A673 (cell line): Measurements from ENCODE around the gene ALDH1B1. TPM values are rescaled to one million over a fixed set of nuclear protein-coding genes. Genes with fewer than 3 reads are reported as not detected.
"Not testable (repeated sequence)": the region's sequence is repeated elsewhere in the genome, so short reads cannot be mapped to it uniquely, and the experiment has no call there.

Experiments used
- BruUV-seq: library from RNA; stranded (reverse); fragments of 400-500 nt; replicated peaks from 2 replicates; lab custom pipeline; 2021; lab: Mats Ljungman, UMichigan
- CTCF ChIA-PET: fragments of 300-600 bp; sonication (Branson Sonifier 250); formaldehyde crosslinking; loops from one replicate; lab custom pipeline; 2022; ENCODE audit warnings: antibody characterized with exemption; lab: Charles Lee
- POLR2A ChIA-PET: fragments of 300-600 bp; sonication (Branson Sonifier 250); formaldehyde crosslinking; loops from one replicate; lab custom pipeline; 2022; ENCODE audit warnings: antibody characterized with exemption; ENCODE audit not compliant: low non-redundant PET; lab: Charles Lee
- DNase-seq: peaks from one replicate; pipeline ENCODE4 v3.0.0-alpha.2; 2015; ENCODE audit warnings: low spot score
- H3K27ac ChIP-seq: fragments of 200-600 bp; sonication (generic); 2 replicates; pipeline ENCODE4 v1.5.1; 2016; ENCODE audit warnings: mixed run types, low read depth, mild to moderate bottlenecking, mixed read lengths, antibody characterized with exemption, low read length; ENCODE audit not compliant: poor library complexity, severe bottlenecking
- H3K27me3 ChIP-seq: fragments of 200-600 bp; sonication (generic); replicated peaks from 2 replicates; pipeline ENCODE4 v1.6.1; 2017; ENCODE audit warnings: mixed run types, low read depth, mild to moderate bottlenecking, mixed read lengths, antibody characterized with exemption, low read length; ENCODE audit not compliant: insufficient read depth, poor library complexity
- H3K36me3 ChIP-seq: fragments of 200-600 bp; sonication (generic); 2 replicates; pipeline ENCODE4 v1.6.1; 2016; ENCODE audit warnings: mixed run types, mild to moderate bottlenecking, mixed read lengths, antibody characterized with exemption, low read length; ENCODE audit not compliant: insufficient read depth, poor library complexity, severe bottlenecking
- H3K4me1 ChIP-seq: fragments of 200-600 bp; sonication (generic); 2 replicates; pipeline ENCODE4 v1.6.1; 2017; ENCODE audit warnings: mixed run types, mild to moderate bottlenecking, mixed read lengths, antibody characterized with exemption, low read length; ENCODE audit not compliant: insufficient read depth, poor library complexity, severe bottlenecking
- H3K4me3 ChIP-seq: fragments of 200-600 bp; sonication (generic); 2 replicates; pipeline ENCODE4 v1.5.1; 2016; ENCODE audit warnings: low read depth, mixed run types, mild to moderate bottlenecking, mixed read lengths, low read length; ENCODE audit not compliant: poor library complexity, severe bottlenecking
- H3K9me3 ChIP-seq: fragments of 200-600 bp; sonication (generic); 2 replicates; pipeline ENCODE4 v1.6.1; 2016; ENCODE audit warnings: mixed run types, low read depth, mild to moderate bottlenecking, mixed read lengths, antibody characterized with exemption, low read length; ENCODE audit not compliant: poor library complexity, severe bottlenecking
- EZH2 ChIP-seq: fragments of 200-600 bp; sonication (generic); IDR thresholded peaks from 2 replicates; pipeline ENCODE4 v1.6.1; 2017; ENCODE audit warnings: borderline replicate concordance, low read depth, mild to moderate bottlenecking, mixed read lengths, antibody characterized with exemption, low read length; ENCODE audit not compliant: poor library complexity, severe bottlenecking
- intact Hi-C: fragments of 100-400 bp; cut with micrococcal nuclease; formaldehyde crosslinking; loops from one replicate; pipeline ENCODE4 v1.10.0; 2022; ENCODE audit not compliant: unreplicated experiment
- total RNA-seq: library from RNA; stranded (reverse); gene quantifications from 2 replicates; pipeline ENCODE4 v1.2.3, GENCODE V29; 2021
- TF ChIP-seq, protein P1 (sequence below): fragments of 300-800, 200-600 bp; sonication (generic); conservative IDR thresholded peaks from 2 replicates; pipeline ENCODE4 v1.5.1; 2017; ENCODE audit warnings: low read depth, mild to moderate bottlenecking, antibody characterized with exemption, low read length, moderate library complexity, mixed read lengths

Gene ALDH1B1
- total RNA-seq, 1 experiment from 2014 or later: 29.0 TPM

DNA sequence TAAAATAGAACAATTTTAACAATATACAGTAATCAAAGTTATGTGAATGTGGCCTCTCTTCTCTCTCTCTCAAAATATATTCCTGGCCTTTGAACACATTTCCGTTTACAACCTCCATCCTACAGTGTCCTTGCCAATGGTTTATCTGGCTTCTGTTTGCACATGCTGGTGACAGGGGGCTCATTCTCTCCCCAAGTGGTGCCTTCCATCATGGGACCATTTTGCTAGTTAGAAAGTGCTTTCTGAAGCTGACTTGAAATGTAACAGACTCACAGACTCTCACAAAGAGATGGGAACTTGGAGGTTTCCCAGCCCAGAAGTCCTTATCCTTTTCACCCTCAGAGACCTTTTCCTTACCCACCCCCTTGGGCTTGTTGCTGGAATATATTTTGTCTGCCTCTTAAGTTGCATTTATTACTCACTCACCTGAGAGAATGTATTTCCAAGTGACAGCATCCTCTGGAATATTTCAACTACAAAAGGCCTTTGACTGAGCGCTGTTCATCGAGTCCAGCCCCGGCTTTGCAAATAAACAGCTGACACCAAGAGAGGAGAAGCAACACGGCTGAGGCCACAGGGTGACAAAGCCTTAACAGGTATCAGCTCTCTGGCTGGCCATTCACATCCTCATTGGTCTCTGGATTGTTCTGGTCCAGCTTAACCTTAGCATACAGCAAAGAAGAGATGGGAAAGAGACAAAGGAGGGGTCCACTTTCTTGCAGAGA lies 17.5 kb upstream of the ALDH1B1 start:
- Histone ChIP-seq H3K27me3 (no peaks in the 10 kb centered on the region), H3K9me3 (no peaks in the 10 kb centered on the region), H3K4me3 (no peak overlapping the region), H3K4me1 (no peaks in the 10 kb centered on the region), H3K36me3 (no peaks in the 10 kb centered on the region), H3K27ac (no peak overlapping the region)
- no peak for DNase-seq
- TF ChIP-seq, protein P1, sequence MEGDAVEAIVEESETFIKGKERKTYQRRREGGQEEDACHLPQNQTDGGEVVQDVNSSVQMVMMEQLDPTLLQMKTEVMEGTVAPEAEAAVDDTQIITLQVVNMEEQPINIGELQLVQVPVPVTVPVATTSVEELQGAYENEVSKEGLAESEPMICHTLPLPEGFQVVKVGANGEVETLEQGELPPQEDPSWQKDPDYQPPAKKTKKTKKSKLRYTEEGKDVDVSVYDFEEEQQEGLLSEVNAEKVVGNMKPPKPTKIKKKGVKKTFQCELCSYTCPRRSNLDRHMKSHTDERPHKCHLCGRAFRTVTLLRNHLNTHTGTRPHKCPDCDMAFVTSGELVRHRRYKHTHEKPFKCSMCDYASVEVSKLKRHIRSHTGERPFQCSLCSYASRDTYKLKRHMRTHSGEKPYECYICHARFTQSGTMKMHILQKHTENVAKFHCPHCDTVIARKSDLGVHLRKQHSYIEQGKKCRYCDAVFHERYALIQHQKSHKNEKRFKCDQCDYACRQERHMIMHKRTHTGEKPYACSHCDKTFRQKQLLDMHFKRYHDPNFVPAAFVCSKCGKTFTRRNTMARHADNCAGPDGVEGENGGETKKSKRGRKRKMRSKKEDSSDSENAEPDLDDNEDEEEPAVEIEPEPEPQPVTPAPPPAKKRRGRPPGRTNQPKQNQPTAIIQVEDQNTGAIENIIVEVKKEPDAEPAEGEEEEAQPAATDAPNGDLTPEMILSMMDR: no peak
- TF ChIP-seq EZH2: no peak
- ChIA-PET POLR2A (no interaction called here), CTCF (no interaction called here)
- intact Hi-C loops: no loop called here
- no TSS peak for BruUV-seq

DNA sequence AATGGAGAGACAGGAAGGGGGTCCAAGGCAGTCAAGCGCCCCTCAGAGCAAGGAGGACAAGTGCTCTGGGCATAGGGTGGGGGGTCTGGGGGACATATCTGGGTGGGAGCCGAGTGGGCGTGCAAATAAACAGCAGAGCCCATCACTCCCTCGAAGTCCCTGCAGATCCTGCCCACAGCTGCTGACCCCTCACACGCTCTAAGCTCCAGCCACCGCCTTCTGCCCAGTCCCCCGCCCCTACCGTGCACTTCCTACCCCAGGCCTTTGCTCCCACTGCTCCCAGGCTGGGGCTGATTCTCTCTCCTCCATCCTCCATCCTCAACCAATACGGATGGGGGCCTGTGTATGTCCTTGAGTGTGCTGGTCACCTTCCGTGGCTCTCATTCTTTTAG lies 16.9 kb upstream of the ALDH1B1 start:
- no peak for DNase-seq
- Histone ChIP-seq H3K4me3 (no peak overlapping the region), H3K36me3 (no peaks in the 10 kb centered on the region), H3K27ac (no peak overlapping the region), H3K4me1 (no peaks in the 10 kb centered on the region), H3K9me3 (no peaks in the 10 kb centered on the region), H3K27me3 (no peaks in the 10 kb centered on the region)
- TF ChIP-seq, protein P1: no peak
- TF ChIP-seq EZH2: no peak
- BruUV-seq: no TSS peak
- ChIA-PET POLR2A (no interaction called here), CTCF (no interaction called here)
- intact Hi-C loops: no loop called here

DNA sequence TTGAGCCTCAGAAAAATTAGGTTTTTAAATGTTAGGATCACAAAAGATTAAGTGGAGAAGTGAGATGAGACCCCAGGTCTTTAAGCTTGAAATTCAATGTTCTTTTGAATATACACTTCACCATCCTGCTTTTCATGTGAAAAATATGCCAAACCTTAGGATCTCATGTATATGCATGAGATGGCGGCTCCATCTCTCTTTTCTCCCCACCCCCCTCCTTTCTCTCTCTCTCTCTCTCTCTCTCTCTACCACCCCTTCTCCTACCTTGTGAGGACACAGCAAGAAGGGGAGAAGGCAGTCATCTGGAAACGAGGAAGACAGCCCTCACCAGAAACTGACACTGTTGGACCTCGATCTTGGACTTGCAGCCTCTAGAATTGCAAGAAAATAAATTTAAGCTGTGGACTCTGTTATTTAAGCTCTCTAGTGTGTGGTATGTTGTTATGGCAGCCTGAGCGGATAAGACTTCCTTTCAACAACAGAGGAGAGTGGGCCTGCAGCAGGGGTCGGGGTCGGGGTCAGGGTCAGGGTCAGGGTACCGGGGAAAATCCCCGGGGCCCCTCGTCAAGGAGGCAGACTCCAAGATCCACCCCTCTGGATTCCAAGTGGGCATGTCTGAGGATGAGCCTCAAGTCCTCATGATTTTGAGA lies 16.4 kb upstream of the ALDH1B1 start:
- DNase-seq: no peak
- H3K4me1 ChIP-seq: no peaks in the 10 kb centered on the region
- no peaks in the 10 kb centered on the region for H3K27me3 ChIP-seq
- no peak overlapping the region for H3K27ac ChIP-seq
- no peak for TF ChIP-seq EZH2
- TF ChIP-seq, protein P1: no peak
- H3K36me3 ChIP-seq: no peaks in the 10 kb centered on the region
- H3K4me3 ChIP-seq: no peak overlapping the region
- ChIA-PET POLR2A (no interaction called here), CTCF (no interaction called here)
- intact Hi-C loops: no loop called here
- no peaks in the 10 kb centered on the region for H3K9me3 ChIP-seq
- BruUV-seq: no TSS peak

DNA sequence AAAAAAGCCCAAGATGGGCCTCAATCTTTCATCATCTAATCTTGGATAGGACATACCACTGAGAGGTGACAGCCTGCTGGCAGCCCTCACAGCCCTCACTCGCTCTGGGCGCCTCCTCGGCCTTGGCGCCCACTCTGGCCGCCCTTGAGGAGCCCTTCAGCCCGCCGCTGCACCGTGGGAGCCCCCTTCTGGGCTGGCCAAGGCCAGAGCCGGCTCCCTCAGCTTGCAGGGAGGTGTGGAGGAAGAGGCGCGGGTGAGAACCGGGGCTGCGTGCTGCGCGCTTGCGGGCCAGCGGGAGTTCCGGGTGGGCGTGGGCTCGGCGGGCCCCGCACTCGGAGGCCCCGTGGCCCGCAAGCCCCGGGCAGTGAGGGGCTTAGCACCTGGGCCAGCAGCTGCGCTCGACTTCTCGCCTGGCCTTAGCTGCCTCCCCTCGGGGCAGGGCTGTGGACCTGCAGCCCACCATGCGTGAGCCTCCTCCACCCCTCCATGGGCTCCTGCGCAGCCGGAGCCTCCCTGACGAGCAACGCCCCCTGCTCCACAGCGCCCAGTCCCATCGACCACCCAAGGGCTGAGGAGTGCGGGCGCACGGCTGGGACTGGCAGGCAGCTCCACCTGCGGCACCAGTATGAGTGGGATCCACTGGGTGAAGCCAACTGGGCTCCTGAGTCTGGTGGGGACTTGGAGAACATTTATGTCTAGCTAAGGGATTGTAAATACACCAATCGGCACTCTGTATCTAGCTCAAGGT lies 15.0 kb upstream of the ALDH1B1 start:
- POLR2A ChIA-PET, H3K36me3 ChIP-seq, DNase-seq, H3K27me3 ChIP-seq, intact Hi-C loops, BruUV-seq, H3K4me3 ChIP-seq, H3K27ac ChIP-seq, H3K9me3 ChIP-seq, H3K4me1 ChIP-seq, CTCF ChIA-PET: not testable (repeated sequence)
